Measurements from ENCODE around the gene CHKA.

The CHKA gene

DNA sequence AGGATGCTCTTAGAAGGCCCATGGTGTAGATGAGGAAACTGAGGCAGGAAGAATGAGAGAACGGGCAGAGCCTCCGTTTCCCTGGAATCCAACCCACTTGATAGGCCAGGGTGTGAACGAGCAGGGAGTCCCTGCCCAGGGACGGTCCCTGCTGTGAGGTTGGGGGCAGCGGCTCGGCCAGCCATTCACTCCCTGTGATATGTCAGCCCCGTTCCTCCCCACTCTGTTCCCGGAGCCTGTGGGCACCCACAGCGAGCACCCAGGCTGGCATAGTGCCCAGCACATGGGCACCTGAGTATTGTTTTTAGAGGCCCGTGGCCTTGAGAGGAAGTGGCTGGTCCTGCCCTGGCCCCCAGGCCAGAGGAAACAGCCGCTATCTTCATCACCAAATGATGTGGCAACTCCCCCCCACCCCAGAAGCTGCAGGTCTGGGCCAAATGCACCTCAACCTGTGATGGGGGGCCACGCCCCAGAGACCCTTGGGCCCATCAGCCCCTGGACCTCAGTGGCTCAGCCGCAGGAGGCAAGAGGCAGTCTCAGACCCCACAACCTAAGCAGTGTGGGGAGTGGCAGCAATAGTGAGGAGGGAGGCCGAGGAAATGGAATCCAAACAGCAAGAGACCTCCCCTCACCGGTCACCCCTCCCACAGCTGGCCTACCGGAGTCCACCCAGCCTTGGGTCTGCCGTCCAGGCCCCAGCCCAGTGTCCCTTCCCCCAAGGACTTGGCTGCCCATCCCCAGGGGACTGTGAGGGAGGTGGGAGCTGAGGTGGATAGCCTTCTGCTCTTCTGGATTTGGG lies 108.9 kb downstream of the CHKA start:
- no peak for DNase-seq

DNA sequence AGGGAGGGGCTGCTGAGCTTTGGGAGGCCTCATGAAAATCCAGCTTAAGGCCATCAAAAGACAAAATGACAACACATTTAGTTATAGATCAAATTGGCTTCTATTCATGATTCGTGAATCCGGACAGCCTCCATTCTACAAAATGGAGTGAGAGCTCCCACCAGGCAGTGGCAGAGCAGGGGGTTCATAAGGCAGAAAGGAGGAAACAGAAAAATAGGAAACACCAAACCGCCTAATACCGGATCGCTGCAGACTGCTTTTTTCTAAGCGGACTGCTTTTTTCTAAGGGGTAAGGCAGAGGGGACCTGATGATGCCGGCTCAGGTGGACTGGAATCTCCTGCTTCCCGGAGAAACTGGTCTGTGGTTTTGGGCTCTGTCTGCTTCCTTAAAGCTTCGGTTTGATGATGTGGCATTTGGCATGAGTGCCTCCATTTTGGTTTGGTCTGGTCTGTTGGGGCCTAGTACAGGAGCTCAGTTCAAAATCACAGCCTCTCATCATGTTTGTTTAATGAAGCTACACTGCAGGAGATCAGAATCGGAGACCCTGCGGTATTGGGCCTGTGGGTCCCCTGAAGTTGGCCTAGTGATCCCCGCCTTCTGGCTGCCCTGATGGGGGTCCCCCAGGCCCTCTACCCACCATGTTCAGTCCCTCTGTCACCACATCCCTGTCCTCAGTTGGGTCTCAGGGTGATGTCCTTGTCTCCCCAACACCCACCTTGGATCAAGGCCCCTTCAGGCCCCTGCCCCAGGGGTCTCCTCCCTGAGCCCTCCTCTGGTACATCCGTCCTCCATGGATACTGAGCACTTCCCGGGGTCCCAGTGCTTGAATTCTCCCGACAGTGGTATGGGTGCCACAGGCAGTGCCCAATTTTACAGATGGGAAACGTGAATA lies 109.9 kb downstream of the CHKA start:
- DNase-seq, result no peak

DNA sequence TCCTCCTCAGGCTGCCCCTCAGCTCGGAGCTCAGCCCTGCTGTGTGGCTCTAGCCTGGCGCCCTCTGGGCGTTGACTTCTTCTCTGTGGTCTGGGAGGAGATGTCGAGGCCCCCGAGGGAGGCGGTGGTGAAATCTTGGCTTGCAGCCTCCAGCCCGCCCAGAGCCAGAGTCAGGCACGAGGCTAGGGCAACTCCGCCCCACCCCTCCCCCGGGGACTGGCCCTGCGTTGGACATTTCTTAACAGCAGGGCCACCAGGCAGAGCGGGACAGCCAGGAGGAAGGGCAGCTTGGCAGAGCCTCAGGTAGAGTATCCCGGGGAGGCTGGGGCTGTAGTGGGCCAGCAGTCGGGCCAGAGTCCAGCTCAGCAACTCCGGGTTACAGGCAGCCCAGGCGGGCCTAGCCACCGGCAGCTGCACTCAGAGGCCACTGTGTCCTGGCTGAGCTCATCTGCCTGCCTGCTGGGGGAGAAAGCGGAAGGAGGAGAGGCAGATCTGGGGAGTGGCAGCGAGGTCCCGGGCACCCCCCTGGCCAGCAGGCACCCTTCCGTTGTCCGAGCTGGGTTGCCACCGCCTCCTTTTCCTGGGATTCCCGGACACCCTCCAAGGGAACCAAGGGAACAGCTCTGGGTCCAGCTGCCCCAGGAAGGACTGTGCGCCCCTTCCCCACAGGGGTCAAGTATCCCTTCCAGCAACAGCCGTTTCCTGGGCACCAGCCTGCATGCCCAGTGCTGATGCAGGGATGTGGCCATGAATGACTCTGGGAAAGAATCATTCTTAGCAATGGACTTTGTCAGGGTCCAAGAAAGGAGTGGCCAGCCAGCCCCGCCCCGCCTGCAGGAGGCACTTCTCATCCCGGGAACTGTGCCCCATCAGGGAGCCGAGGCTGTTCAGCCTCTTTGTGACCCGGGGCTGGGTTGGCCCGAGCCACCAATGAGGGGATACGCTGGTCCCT lies 110.8 kb downstream of the CHKA start, which contains the start of gene ALDH3B1:
TSS of gene ALDH3B1 (plus strand) at position 238 of the 952 bp plus-strand sequence. CDS start 4,971 bp downstream, outside the sequence.
- no peak for DNase-seq

DNA sequence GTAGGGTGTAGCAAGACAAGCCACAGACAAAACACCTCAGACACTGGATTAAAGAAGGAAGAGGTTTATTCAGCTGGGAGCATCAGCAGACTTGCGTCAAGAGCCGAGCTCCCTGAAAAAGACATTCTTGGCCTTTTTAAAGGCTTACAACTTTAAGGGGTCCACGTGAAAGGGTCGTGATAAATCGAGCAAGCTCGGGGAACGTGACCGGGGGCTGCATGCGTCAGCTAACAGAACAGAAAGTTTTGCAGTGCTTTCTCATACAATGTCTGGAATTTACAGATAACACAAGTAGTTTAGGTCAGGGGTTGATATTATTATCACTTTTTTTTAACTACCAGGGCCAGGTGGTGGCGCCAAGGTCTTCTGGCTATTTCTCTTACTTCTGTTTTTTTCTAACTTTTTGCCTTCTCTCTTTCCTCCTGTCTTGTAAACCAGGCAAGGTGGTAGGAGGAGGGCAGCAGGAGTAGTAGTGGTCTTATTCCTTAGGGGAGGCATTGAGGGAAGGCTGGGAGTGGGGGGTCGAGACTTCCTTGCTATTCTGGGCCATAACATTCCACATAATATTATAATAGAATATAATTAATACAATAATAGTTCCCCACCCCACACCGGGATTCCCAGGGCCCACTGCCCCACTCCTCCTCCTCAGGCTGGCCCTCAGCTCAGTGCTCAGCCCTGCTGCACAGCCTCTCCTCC lies 111.6 kb downstream of the CHKA start:
- DNase-seq, result no peak

DNA sequence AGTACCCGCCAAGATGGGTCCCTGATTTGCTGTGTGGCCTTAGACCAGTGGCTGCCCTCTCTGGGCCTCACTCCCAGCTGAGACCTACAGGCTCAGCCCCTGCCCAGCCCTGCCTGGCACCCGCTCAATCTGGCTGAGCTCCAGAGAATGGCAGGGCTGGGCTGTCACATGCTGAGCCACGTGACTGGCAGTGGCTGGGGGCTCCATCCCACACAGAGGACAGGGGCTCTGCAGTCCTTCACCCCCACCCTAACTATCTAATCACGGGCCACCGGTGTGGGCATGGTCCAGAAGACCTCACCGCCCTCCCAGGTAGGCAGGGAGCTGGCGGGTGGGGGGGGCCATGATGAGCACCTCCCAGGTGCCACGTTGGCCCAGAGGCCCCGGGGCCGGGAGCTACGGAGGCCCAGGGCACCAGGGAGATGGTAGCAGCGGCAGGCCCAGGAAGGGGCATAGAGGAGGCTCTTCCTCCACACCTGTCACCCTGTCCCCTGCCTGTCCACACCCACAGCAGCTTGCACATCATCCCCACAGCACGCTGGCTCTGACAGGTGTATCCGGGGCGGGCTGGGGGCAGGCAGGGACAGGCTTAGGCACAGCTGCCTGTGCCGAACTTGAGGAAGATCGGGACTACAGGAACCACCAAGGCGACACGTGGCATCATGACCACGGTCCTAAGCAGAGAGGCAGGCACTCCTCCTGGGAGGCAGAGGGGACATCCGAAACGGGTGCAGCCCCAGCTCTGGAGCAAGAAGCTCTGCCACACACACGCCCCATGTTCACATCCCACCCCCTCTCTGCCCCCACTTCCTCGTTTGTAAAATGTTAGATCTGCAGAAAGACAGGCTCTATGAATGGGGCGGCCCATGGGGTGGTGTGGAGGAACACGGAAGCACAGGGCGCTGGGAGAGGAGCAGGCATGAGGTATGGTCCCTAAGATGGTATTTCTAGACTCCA lies 112.5 kb downstream of the CHKA start:
- DNase-seq, result peak; percentile 67

DNA sequence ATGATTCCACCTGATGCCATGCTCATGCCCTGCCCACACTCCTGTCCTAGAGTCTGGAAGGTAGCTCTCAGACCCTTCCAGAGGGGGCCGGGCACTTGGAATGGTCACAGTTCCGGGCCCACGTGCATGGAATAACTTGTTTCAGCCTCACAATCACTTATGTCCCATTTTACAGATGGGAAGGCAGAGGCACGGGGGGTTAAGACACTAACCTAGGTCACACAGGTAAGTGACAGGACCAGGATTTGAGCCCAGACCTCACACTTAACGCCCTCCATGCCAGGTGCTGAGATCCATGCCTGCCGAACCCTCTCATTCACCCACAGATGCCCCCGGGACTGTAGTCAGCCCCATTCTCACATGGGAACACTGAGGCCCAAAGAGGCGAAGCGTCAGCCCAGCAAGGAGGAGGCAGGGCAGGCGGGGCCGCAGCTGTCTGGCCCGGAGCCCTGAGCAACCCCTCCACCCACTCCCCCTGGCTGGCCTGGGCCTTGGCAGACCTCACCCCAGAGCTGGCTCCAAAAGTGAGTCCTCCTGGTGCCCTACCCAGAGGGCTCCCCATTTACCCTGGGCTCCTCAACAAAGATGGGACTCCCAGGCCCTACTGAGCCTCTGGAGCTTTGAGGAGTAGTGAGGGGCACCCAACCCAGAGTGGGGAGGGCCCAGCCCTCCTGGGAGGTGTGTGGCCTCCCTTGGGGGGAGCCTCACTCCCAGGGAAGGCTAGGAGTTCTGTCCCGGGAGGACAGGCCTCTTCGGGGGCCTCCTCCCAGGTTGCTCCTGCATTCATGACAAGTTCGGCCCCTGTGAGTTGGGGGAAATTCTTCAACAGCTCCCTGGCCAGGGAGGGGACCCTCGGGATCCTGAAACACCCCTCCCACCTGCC lies 113.4 kb downstream of the CHKA start:
- no peak for DNase-seq

DNA sequence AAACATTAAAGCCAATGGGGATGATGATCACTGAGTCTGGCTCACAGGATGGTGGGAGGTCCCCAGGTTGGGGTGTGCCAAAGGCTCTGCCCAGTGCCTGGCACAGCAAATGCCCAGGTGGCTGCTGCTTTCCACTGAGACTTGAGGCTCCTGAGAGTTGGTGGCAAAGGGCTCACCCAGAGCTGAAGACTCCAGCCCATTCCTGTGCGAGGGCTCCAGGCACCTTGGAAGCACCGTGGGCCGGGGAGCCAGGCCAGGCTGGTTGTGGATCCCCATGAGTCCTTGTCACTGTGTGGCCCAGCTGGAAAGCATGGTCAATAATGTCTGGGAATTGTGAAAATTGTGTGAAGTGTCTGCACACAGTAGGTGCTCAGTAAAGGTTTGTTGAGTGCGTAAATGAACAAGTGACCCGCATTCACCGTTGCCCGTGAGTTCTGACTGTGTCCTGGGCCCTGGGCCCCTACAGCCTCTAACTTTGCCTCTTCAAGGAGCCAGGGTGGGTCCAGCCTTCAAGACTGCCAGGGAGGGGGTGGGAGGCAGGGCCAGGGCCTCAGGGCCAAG lies 114.5 kb downstream of the CHKA start:
- no peak for DNase-seq

DNA sequence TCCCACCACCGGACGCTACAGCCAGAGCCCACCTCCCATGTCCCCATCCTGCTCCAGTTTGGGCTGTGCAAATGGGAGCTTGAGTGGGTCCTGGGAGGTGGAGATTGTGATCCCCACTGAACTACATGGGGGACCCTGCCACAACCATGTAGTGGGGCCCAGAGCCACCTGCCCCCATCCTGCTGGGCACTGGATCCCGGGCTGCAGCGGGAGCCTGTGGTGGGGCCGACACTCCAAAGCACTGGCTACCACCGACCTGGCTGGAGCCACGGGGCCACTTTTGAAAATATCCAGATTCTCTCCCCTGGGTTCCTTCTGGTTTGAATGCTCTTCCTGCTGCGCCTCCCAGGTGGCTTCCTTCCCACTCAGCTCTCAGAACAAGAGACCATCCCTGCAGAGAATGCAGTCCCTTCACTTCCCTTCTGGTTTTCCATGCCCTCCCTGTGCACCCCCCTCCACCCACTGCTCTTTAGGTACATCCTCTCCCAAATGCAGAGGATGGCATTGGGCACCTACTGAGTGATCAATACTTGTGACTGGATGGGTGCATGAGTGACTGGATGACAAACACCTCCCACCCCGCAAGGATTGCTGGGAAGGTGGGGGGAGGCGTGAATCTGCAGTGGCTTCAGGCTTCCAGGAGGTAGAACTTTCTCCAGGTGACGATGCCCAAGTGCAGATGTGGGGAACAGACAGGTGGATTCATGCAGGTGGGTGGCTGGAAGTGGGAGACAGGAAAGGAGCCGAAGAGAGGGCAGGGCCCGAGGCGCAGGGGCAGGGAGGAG lies 116.4 kb downstream of the CHKA start:
- DNase-seq, result no peak

DNA sequence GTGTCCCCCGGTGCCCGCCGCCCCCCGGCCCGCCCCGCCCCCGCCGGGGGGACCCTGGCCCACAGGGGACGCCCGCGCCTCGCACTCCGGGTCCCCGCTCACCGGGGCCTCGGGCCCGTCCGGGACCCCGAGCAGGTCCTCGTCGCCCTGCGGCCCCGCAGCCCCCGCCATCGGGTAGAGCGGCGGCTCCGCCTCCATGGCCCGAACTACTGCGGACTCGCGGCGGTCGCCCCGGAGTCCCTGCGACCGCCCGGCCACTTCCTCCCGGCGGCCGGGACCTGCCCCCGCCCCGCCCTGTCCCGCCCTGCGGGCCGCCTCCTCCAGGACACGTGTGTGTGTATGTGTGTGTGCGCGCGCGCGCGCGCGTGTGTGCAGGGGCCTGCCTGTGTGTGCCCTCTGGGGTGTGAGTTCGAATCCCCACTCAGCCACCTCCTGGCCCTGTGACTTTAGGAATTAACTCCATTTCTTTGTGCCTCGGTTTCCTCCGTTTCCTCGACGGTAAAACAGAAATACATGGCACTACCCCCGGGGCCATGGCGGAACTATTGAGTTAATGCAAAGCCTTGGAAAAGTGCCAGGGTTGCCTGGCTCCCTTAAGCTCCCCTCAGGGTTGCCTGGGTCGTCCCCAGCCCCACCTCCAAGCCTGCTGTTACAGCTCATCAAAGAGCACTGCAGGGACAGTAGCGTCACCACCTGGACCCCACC lies 117.2 kb downstream of the CHKA start, which contains the start of gene UNC93B1:
TSS of gene UNC93B1 (minus strand) at position 252 of the 705 bp plus-strand sequence. CDS start at position 198, 54 bp downstream.
- DNase-seq, result no peak

DNA sequence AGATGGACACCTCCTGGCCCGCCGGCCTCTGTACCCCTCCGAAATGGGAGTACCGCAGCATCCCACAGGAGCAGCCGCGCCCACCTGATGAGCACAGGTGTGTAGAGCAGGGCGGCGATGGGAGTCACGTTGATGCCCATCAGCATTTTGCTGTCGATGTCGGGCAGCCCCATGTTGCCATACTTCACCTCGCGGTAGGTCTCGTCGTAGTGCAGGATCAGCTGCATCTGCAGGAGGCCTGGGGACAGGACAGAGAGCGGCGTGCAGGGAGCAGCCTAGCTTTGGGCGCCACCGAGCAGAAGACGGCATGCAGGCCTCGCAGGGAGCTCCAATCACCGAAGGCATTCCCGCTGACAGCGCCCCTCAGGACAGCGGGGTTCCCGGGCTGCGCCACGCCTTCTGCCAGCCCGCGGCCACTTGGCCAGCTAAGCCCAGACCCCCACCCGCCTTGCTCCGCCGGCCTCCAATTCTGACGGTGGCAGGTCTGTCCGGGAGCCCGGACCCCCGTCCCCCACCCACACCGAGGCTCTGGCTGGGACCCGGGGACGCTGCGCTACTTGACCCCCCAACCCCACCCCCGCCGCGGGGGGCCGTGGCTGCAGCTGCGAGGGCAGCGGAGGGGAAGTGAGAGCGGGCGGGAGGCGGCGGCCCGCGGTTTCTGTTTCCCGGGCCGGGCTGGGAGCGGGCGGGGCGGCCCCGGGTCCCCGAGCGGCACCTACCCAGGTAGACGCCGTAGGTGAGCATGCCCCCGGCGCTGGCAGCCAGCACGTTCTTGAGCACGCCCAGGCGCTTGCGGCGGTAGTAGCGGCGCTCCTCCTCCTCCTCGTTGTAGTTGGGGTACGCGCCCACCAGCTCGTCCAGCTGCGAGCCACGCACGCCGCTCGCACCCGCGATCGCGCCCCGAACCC lies 118.0 kb downstream of the CHKA start:
- peak; percentile 40 for DNase-seq

All from NCI-H2171 (cell line).